GM23338 (cell line): ENCODE measurements around the gene ZNF653. TPM values are rescaled to one million over a fixed set of nuclear protein-coding genes. Genes with fewer than 3 reads are reported as not detected.

ENCODE experiments used
- ATAC-seq: fragments of 200-7000 bp; cut with Tn5 transposase; 3 replicates; pipeline ENCODE4 v1.9.1; 2020
- DNase-seq: peaks from one replicate; pipeline ENCODE4 v3.0.0-alpha.2; 2015; ENCODE audit warnings: low spot score
- H2AFZ ChIP-seq: fragments of 200-600 bp; sonication (generic); 2 replicates; pipeline ENCODE4 v1.8.0; 2016; ENCODE audit warnings: antibody characterized with exemption, mild to moderate bottlenecking, moderate library complexity
- H3F3A ChIP-seq: fragments of 200-600 bp; sonication (generic); replicated peaks from 2 replicates; pipeline ENCODE4 v1.8.0; 2017; ENCODE audit warnings: antibody characterized with exemption, mixed run types, low read depth
- H3K27ac ChIP-seq: fragments of 200-600 bp; sonication (generic); 2 replicates; pipeline ENCODE4 v1.6.1; 2016; ENCODE audit warnings: low read depth
- H3K27me3 ChIP-seq: fragments of 200-600 bp; sonication (generic); 2 replicates; pipeline ENCODE4 v1.8.0; 2016; ENCODE audit warnings: mild to moderate bottlenecking, mixed run types, moderate library complexity; ENCODE audit not compliant: insufficient read depth
- H3K36me3 ChIP-seq: fragments of 200-600 bp; sonication (generic); 2 replicates; pipeline ENCODE4 v1.8.0; 2016; ENCODE audit warnings: mild to moderate bottlenecking; ENCODE audit not compliant: insufficient read depth
- H3K4me1 ChIP-seq: fragments of 200-600 bp; sonication (generic); 2 replicates; pipeline ENCODE4 v1.8.0; 2016; ENCODE audit warnings: mild to moderate bottlenecking, moderate library complexity; ENCODE audit not compliant: insufficient read depth
- H3K4me2 ChIP-seq: fragments of 200-600 bp; sonication (generic); 2 replicates; pipeline ENCODE4 v1.7.1; 2017; ENCODE audit warnings: mixed run types
- H3K4me3 ChIP-seq: fragments of 200-600 bp; sonication (generic); 2 replicates; pipeline ENCODE4 v1.6.1; 2016; ENCODE audit warnings: mixed run types
- H3K79me2 ChIP-seq: fragments of 200-600 bp; sonication (generic); replicated peaks from 2 replicates; pipeline ENCODE4 v1.8.0; 2017; ENCODE audit warnings: mild to moderate bottlenecking; ENCODE audit not compliant: insufficient read depth
- H3K9me2 ChIP-seq: fragments of 200-600 bp; sonication (generic); 2 replicates; pipeline ENCODE4 v1.8.0; 2017; ENCODE audit not compliant: insufficient read depth
- H4K20me1 ChIP-seq: fragments of 200-600 bp; sonication (generic); replicated peaks from 2 replicates; pipeline ENCODE4 v1.8.0; 2017; ENCODE audit warnings: mild to moderate bottlenecking; ENCODE audit not compliant: insufficient read depth
- H3K27ac Mint-ChIP-seq: 2 replicates; pipeline ENCODE4 v1.8.0; 2020; ENCODE audit warnings: inconsistent platforms, mild to moderate bottlenecking, moderate library complexity, mixed read lengths
- H3K27me3 Mint-ChIP-seq: 3 replicates; pipeline ENCODE4 v1.8.0; 2022; ENCODE audit warnings: low read depth, mild to moderate bottlenecking, moderate library complexity, mixed read lengths, inconsistent platforms; ENCODE audit not compliant: insufficient read depth, poor library complexity
- H3K36me3 Mint-ChIP-seq: 3 replicates; pipeline ENCODE4 v1.8.0; 2021; ENCODE audit warnings: low read depth, mild to moderate bottlenecking, inconsistent platforms, moderate library complexity, mixed read lengths
- H3K4me1 Mint-ChIP-seq: 3 replicates; pipeline ENCODE4 v1.8.0; 2020; ENCODE audit warnings: mild to moderate bottlenecking, inconsistent platforms, mixed read lengths
- H3K4me3 Mint-ChIP-seq: 3 replicates; pipeline ENCODE4 v1.8.0; 2021; ENCODE audit warnings: moderate library complexity, mild to moderate bottlenecking, inconsistent platforms, mixed read lengths
- H3K9me3 Mint-ChIP-seq: 3 replicates; pipeline ENCODE4 v1.8.0; 2020; ENCODE audit warnings: moderate library complexity, mild to moderate bottlenecking, inconsistent platforms, mixed read lengths
- CREB1 ChIP-seq: fragments of 250-450 bp; sonication (Bioruptor Pico); IDR thresholded peaks from 2 replicates; pipeline ENCODE4 v1.5.0; 2020; ENCODE audit warnings: low read depth, mild to moderate bottlenecking, moderate library complexity
- EZH2 ChIP-seq: fragments of 200-600 bp; sonication (generic); IDR thresholded peaks from one replicate; pipeline ENCODE4 v1.8.0; 2017; ENCODE audit warnings: antibody characterized with exemption, mild to moderate bottlenecking, low read depth; ENCODE audit not compliant: unreplicated experiment
- EZH2phosphoT487 ChIP-seq: fragments of 200-600 bp; sonication (generic); IDR thresholded peaks from one replicate; pipeline ENCODE4 v1.8.1; 2018; ENCODE audit warnings: antibody characterized with exemption; ENCODE audit not compliant: unreplicated experiment
- JUNB ChIP-seq: IDR thresholded peaks from one replicate; pipeline ENCODE4 v1.6.1; 2016; ENCODE audit warnings: antibody characterized with exemption; ENCODE audit not compliant: unreplicated experiment
- NANOG ChIP-seq: IDR thresholded peaks from 2 replicates; pipeline ENCODE4 v1.6.1; 2016; ENCODE audit warnings: antibody characterized with exemption, borderline replicate concordance
- POLR2AphosphoS5 ChIP-seq: IDR thresholded peaks from 2 replicates; pipeline ENCODE4 v1.6.1; 2016; ENCODE audit warnings: antibody characterized with exemption, low read depth
- REST ChIP-seq: IDR thresholded peaks from one replicate; pipeline ENCODE4 v1.6.1; 2018; ENCODE audit warnings: antibody characterized with exemption; ENCODE audit not compliant: unreplicated experiment
- ZNF331 ChIP-seq: fragments of 250-450 bp; sonication (Bioruptor Pico); IDR thresholded peaks from 2 replicates; pipeline ENCODE4 v1.5.0; 2020; ENCODE audit warnings: low read depth, mild to moderate bottlenecking, moderate library complexity
- polyA plus RNA-seq: library from polyadenylated mRNA; unstranded; fragments of >200 nt; fragmentation: Nextera tagmentation; extraction: Ambion mirVana; gene quantifications from 2 replicates; pipeline ENCODE4 v1.2.1, GENCODE V29; 2016
- total RNA-seq: library from RNA; depleted of rRNA; stranded (reverse); fragments of >200 nt; shearing (Covaris generic); gene quantifications from 2 replicates; pipeline ENCODE4 v1.2.3, GENCODE V29; 2014
- TF ChIP-seq, protein P1 (sequence below), 2 experiments: fragments of 200-600 bp in 1 of 2; sonication (generic) in 1 of 2; conservative IDR thresholded peaks; 2 replicates each; pipeline versions ENCODE4 v1.5.1 to v1.6.1; 2016 to 2017; ENCODE audit warnings: antibody characterized with exemption in 2 of 2, low read depth in 2 of 2, mild to moderate bottlenecking in 2 of 2, moderate library complexity in 1 of 2

The ZNF653 gene
- total and polyA plus RNA-seq, 2 experiments from 2014 or later: 2.5 to 5.3 TPM

DNA sequence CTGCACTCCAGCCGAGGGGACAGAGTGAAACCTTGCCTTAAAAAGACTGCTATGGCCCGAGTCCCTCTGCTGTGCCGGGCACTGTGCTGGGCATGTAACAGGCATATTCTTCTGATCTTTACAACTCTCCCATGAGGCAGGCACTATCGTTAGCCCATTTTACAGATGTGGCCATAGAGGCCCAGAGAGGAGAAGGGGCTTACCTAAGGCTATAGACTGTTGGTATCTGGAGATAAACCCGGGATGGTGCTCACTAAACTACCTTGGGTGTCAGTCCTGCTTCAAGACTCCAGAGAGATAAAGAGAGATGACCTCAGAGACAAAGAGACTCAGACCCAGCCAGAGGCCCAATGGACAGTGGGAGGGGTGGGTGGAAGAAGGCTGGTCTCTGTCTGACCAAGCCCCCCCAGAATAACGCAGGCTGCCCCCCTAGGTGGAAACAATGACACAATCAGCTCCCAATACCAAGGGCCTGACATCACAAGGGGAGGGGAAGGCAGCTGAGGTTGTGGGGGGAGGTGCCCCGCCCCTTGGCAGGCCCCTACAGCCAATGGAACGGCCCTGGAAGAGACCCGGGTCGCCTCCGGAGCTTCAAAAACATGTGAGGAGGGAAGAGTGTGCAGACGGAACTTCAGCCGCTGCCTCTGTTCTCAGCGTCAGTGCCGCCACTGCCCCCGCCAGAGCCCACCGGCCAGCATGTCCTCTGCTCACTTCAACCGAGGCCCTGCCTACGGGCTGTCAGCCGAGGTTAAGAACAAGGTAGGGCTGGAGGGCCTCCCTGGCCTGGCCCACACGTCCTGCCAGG is 32.8 kb upstream of the ZNF653 start, which contains the start of gene CNN1:
CNN1 (plus strand) TSS at position 620 of the 805 bp plus-strand sequence; CDS start at position 697, 77 bp downstream.
- Histone ChIP-seq H3K4me1 (peaks cover 18% of the 10 kb centered on the region), H3K27ac (peak within 1 kb of the TSS; percentile 85; the same call in 1 of the 2 replicates), H3K36me3 (no peaks in the 10 kb centered on the region), H3F3A (peaks cover 9% of the 10 kb centered on the region; the same call in 1 of the 2 replicates), H2AFZ (peak within 1 kb of the TSS; percentile 2; the same call in 1 of the 2 replicates), H3K79me2 (no peaks in the 10 kb centered on the region), H3K4me2 (peak within 1 kb of the TSS; percentile 90), H3K4me3 (peak within 1 kb of the TSS; percentile 63), H4K20me1 (no peaks in the 10 kb centered on the region), H3K9me2 (no peaks in the 10 kb centered on the region), H3K27me3 (peaks cover 5% of the 10 kb centered on the region; the same call in 1 of the 2 replicates)
- Mint-ChIP-seq H3K4me3 (peak within 1 kb of the TSS; percentile 58), H3K27ac (peak within 1 kb of the TSS; percentile 76), H3K9me3 (no peaks in the 10 kb centered on the region), H3K27me3 (peaks cover 23% of the 10 kb centered on the region), H3K4me1 (peaks cover 23% of the 10 kb centered on the region), H3K36me3 (no peaks in the 10 kb centered on the region)
- ATAC-seq (peak; percentile 59), DNase-seq (peak; percentile 86)
- TF ChIP-seq EZH2 (no peak), ZNF331 (no peak), JUNB (no peak), POLR2AphosphoS5 (no peak; the same call in 1 of the 2 replicates), CREB1 (CRISPR knock-in tag) (peak; percentile 68), NANOG (no peak), EZH2phosphoT487 (no peak), REST (no peak)
- TF ChIP-seq, protein P1, sequence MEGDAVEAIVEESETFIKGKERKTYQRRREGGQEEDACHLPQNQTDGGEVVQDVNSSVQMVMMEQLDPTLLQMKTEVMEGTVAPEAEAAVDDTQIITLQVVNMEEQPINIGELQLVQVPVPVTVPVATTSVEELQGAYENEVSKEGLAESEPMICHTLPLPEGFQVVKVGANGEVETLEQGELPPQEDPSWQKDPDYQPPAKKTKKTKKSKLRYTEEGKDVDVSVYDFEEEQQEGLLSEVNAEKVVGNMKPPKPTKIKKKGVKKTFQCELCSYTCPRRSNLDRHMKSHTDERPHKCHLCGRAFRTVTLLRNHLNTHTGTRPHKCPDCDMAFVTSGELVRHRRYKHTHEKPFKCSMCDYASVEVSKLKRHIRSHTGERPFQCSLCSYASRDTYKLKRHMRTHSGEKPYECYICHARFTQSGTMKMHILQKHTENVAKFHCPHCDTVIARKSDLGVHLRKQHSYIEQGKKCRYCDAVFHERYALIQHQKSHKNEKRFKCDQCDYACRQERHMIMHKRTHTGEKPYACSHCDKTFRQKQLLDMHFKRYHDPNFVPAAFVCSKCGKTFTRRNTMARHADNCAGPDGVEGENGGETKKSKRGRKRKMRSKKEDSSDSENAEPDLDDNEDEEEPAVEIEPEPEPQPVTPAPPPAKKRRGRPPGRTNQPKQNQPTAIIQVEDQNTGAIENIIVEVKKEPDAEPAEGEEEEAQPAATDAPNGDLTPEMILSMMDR (conservative IDR thresholded peaks at IDR 0.05; ENCODE audit: low read depth in 2 of 2): no peak
